ENCODE data around the gene RAB11A.

RAB11A gene

GRCh38 chr15:65835447-65835846, 33.8 kb upstream of the RAB11A start:
- 0% methylated on average over 3 of the region's 4 CpGs for WGBS (ENCODE audit: insufficient coverage)
- ChIA-PET CTCF (interaction anchor here (1.0 to 3.0 kb wide), 10 partner anchors 12 to 99 kb away, joined by 3 to 13 read pairs (median 4); no protein-coding TSS in a partner anchor), POLR2A (interaction anchor here (0.6 to 0.9 kb wide), 2 partner anchors 34 to 1395 kb away, joined by 3 read pairs; partner anchors contain the start of gene RAB11A)
- H3K9me3 ChIP-seq (ENCODE audit: control extremely low read depth in 1 of 5, control insufficient read depth in 4 of 5, insufficient read depth in 2 of 5, low read depth in 1 of 5, low read length in 4 of 5), result no peaks in the 10 kb centered on the region
- H3K27me3 ChIP-seq (replicated peaks in 2 of 5; ENCODE audit: control insufficient read depth in 4 of 5, insufficient read depth in 5 of 5, low read length in 4 of 5), result no peaks in the 10 kb centered on the region
- H3K4me1 ChIP-seq (ENCODE audit: control extremely low read depth in 1 of 4, control insufficient read depth in 4 of 4, insufficient read depth in 4 of 4, low read length in 3 of 4), result peaks cover 35 to 67% (median 58%) of the 10 kb centered on the region in 4 experiments
- H3K4me3 ChIP-seq (ENCODE audit: control insufficient read depth in 1 of 7, extremely low read depth in 1 of 7, insufficient read depth in 4 of 7, low read depth in 2 of 7, low read length in 6 of 7), result no peak overlapping the region
- H3K36me3 ChIP-seq (ENCODE audit: control insufficient read depth in 4 of 4, insufficient read depth in 4 of 4, low read length in 3 of 4), result no peaks in the 10 kb centered on the region
- H3K27ac ChIP-seq (ENCODE audit: insufficient read depth in 1 of 2, low read depth in 1 of 2, low read length in 2 of 2, poor library complexity in 1 of 2, severe bottlenecking in 2 of 2), result no peak overlapping the region
- DNase-seq, result peak in 2 of 3 donors; percentile 59 to 67

GRCh38 chr15:65836665-65837064, 32.6 kb upstream of the RAB11A start:
- Histone ChIP-seq H3K4me1 (ENCODE audit: control extremely low read depth in 1 of 4, control insufficient read depth in 4 of 4, insufficient read depth in 4 of 4, low read length in 3 of 4) (peaks cover 33 to 70% (median 57%) of the 10 kb centered on the region in 4 experiments), H3K27me3 (replicated peaks in 2 of 5; ENCODE audit: control insufficient read depth in 4 of 5, insufficient read depth in 5 of 5, low read length in 4 of 5) (no peaks in the 10 kb centered on the region), H3K36me3 (ENCODE audit: control insufficient read depth in 4 of 4, insufficient read depth in 4 of 4, low read length in 3 of 4) (no peaks in the 10 kb centered on the region), H3K9me3 (ENCODE audit: control extremely low read depth in 1 of 5, control insufficient read depth in 4 of 5, insufficient read depth in 2 of 5, low read depth in 1 of 5, low read length in 4 of 5) (no peaks in the 10 kb centered on the region), H3K4me3 (ENCODE audit: control insufficient read depth in 1 of 7, extremely low read depth in 1 of 7, insufficient read depth in 4 of 7, low read depth in 2 of 7, low read length in 6 of 7) (no peak overlapping the region), H3K27ac (ENCODE audit: insufficient read depth in 1 of 2, low read depth in 1 of 2, low read length in 2 of 2, poor library complexity in 1 of 2, severe bottlenecking in 2 of 2) (no peak overlapping the region)
- WGBS (ENCODE audit: insufficient coverage), result 76% methylated on average over 2 of the region's 4 CpGs
- CTCF ChIA-PET, result interaction anchor here (1.1 to 3.0 kb wide), 10 partner anchors 12 to 106 kb away, joined by 3 to 13 read pairs (median 4); partner anchors contain the start of gene DENND4A
- POLR2A ChIA-PET, result interaction anchor here (0.6 kb wide), 1 partner anchor 32 kb away, joined by 3 read pairs; no protein-coding TSS in a partner anchor
- DNase-seq, result no peak

- WGBS (ENCODE audit: insufficient coverage), result 69% methylated on average over 4 of the region's 6 CpGs
- DNase-seq, result peak in 1 of 3 donors; percentile 52
- Histone ChIP-seq H3K4me1 (ENCODE audit: control extremely low read depth in 1 of 4, control insufficient read depth in 4 of 4, insufficient read depth in 4 of 4, low read length in 3 of 4) (peaks cover 27 to 65% (median 49%) of the 10 kb centered on the region in 4 experiments), H3K9me3 (ENCODE audit: control extremely low read depth in 1 of 5, control insufficient read depth in 4 of 5, insufficient read depth in 2 of 5, low read depth in 1 of 5, low read length in 4 of 5) (no peaks in the 10 kb centered on the region), H3K27me3 (replicated peaks in 2 of 5; ENCODE audit: control insufficient read depth in 4 of 5, insufficient read depth in 5 of 5, low read length in 4 of 5) (no peaks in the 10 kb centered on the region), H3K27ac (ENCODE audit: insufficient read depth in 1 of 2, low read depth in 1 of 2, low read length in 2 of 2, poor library complexity in 1 of 2, severe bottlenecking in 2 of 2) (peak overlapping the region in 1 of 2 experiments; percentile 63), H3K4me3 (ENCODE audit: control insufficient read depth in 1 of 7, extremely low read depth in 1 of 7, insufficient read depth in 4 of 7, low read depth in 2 of 7, low read length in 6 of 7) (peak overlapping the region in 1 of 7 experiments; percentile 32), H3K36me3 (ENCODE audit: control insufficient read depth in 4 of 4, insufficient read depth in 4 of 4, low read length in 3 of 4) (no peaks in the 10 kb centered on the region)
- POLR2A ChIA-PET, result interaction anchor here (0.6 kb wide), 2 partner anchors 31 to 41 kb away, joined by 3 to 4 read pairs; no protein-coding TSS in a partner anchor
- CTCF ChIA-PET, result interaction anchor here (0.7 to 2.1 kb wide), 10 partner anchors 13 to 243 kb away, joined by 3 to 12 read pairs (median 4); partner anchors contain the start of genes DENND4A and RAB11A
Measured at GRCh38 chr15:65837301-65838294, 31.7 kb upstream of the RAB11A start.

GRCh38 chr15:65839354-65839901, 29.9 kb upstream of the RAB11A start:
- DNase-seq, result peak in 2 of 3 donors; percentile 41 to 51
- Histone ChIP-seq H3K4me3 (ENCODE audit: control insufficient read depth in 1 of 7, extremely low read depth in 1 of 7, insufficient read depth in 4 of 7, low read depth in 2 of 7, low read length in 6 of 7) (peak overlapping the region in 1 of 7 experiments; percentile 5), H3K9me3 (ENCODE audit: control extremely low read depth in 1 of 5, control insufficient read depth in 4 of 5, insufficient read depth in 2 of 5, low read depth in 1 of 5, low read length in 4 of 5) (no peaks in the 10 kb centered on the region), H3K27ac (ENCODE audit: insufficient read depth in 1 of 2, low read depth in 1 of 2, low read length in 2 of 2, poor library complexity in 1 of 2, severe bottlenecking in 2 of 2) (no peak overlapping the region), H3K4me1 (ENCODE audit: control extremely low read depth in 1 of 4, control insufficient read depth in 4 of 4, insufficient read depth in 4 of 4, low read length in 3 of 4) (peaks cover 12 to 46% (median 31%) of the 10 kb centered on the region in 4 experiments), H3K36me3 (ENCODE audit: control insufficient read depth in 4 of 4, insufficient read depth in 4 of 4, low read length in 3 of 4) (no peaks in the 10 kb centered on the region), H3K27me3 (replicated peaks in 2 of 5; ENCODE audit: control insufficient read depth in 4 of 5, insufficient read depth in 5 of 5, low read length in 4 of 5) (no peaks in the 10 kb centered on the region)
- ChIA-PET POLR2A (no interaction called here), CTCF (no interaction called here)
- 76% methylated on average over 4 of the region's 5 CpGs for WGBS (ENCODE audit: insufficient coverage)

- peaks cover 9 to 41% (median 25%) of the 10 kb centered on the region in 4 experiments for H3K4me1 ChIP-seq (ENCODE audit: control extremely low read depth in 1 of 4, control insufficient read depth in 4 of 4, insufficient read depth in 4 of 4, low read length in 3 of 4)
- no peaks in the 10 kb centered on the region for H3K36me3 ChIP-seq (ENCODE audit: control insufficient read depth in 4 of 4, insufficient read depth in 4 of 4, low read length in 3 of 4)
- ChIA-PET CTCF (no interaction called here), POLR2A (no interaction called here)
- no peaks in the 10 kb centered on the region for H3K27me3 ChIP-seq (replicated peaks in 2 of 5; ENCODE audit: control insufficient read depth in 4 of 5, insufficient read depth in 5 of 5, low read length in 4 of 5)
- no peak overlapping the region for H3K27ac ChIP-seq (ENCODE audit: insufficient read depth in 1 of 2, low read depth in 1 of 2, low read length in 2 of 2, poor library complexity in 1 of 2, severe bottlenecking in 2 of 2)
- H3K9me3 ChIP-seq (ENCODE audit: control extremely low read depth in 1 of 5, control insufficient read depth in 4 of 5, insufficient read depth in 2 of 5, low read depth in 1 of 5, low read length in 4 of 5), result no peaks in the 10 kb centered on the region
- no peak for DNase-seq
- no CpG with 5 or more reads among the region's 4 CpGs for WGBS (ENCODE audit: insufficient coverage)
- H3K4me3 ChIP-seq (ENCODE audit: control insufficient read depth in 1 of 7, extremely low read depth in 1 of 7, insufficient read depth in 4 of 7, low read depth in 2 of 7, low read length in 6 of 7), result no peak overlapping the region
Measured at GRCh38 chr15:65839985-65840384, 29.3 kb upstream of the RAB11A start.

- Histone ChIP-seq H3K4me1 (ENCODE audit: control extremely low read depth in 1 of 4, control insufficient read depth in 4 of 4, insufficient read depth in 4 of 4, low read length in 3 of 4) (peaks cover 7 to 29% (median 12%) of the 10 kb centered on the region in 4 experiments), H3K27me3 (replicated peaks in 2 of 5; ENCODE audit: control insufficient read depth in 4 of 5, insufficient read depth in 5 of 5, low read length in 4 of 5) (no peaks in the 10 kb centered on the region), H3K27ac (ENCODE audit: insufficient read depth in 1 of 2, low read depth in 1 of 2, low read length in 2 of 2, poor library complexity in 1 of 2, severe bottlenecking in 2 of 2) (no peak overlapping the region), H3K9me3 (ENCODE audit: control extremely low read depth in 1 of 5, control insufficient read depth in 4 of 5, insufficient read depth in 2 of 5, low read depth in 1 of 5, low read length in 4 of 5) (no peaks in the 10 kb centered on the region), H3K36me3 (ENCODE audit: control insufficient read depth in 4 of 4, insufficient read depth in 4 of 4, low read length in 3 of 4) (no peaks in the 10 kb centered on the region), H3K4me3 (ENCODE audit: control insufficient read depth in 1 of 7, extremely low read depth in 1 of 7, insufficient read depth in 4 of 7, low read depth in 2 of 7, low read length in 6 of 7) (peak overlapping the region in 1 of 7 experiments; percentile 6)
- CTCF ChIA-PET, result interaction anchor here (0.6 to 2.2 kb wide), 3 partner anchors 9 to 87 kb away, joined by 3 to 8 read pairs (median 5); no protein-coding TSS in a partner anchor
- no peak for DNase-seq
- 85% methylated on average over 10 of the region's 11 CpGs for WGBS (ENCODE audit: insufficient coverage)
- POLR2A ChIA-PET, result interaction anchor here (0.6 kb wide), 1 partner anchor 37 kb away, joined by 6 read pairs; no protein-coding TSS in a partner anchor
Measured at GRCh38 chr15:65841121-65841930, 28.0 kb upstream of the RAB11A start.
